Measurements from ENCODE around the gene NPTX1.

NPTX1 gene

DNA sequence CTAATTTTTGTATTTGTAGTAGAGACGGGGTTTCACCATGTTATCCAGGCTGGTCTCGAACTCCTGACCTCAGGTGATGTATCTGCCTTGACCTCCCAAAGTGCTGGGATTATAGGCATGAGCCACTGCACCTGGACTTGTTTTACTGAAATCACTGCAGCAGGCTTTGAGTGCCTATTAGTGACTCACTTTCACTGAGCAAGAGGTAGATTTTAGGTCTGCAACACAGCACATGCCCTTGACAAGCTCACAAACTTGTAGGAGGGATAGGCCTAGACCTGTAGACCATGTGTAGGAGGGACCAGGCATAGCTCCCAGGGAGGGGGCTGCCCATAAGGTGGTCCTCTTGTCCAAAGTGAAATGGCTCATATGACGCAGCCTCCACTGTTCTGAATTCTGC, 41.2 kb upstream of the NPTX1 start:
- DNase-seq (ENCODE audit: low read depth), result no peak
- TF ChIP-seq, protein P1, sequence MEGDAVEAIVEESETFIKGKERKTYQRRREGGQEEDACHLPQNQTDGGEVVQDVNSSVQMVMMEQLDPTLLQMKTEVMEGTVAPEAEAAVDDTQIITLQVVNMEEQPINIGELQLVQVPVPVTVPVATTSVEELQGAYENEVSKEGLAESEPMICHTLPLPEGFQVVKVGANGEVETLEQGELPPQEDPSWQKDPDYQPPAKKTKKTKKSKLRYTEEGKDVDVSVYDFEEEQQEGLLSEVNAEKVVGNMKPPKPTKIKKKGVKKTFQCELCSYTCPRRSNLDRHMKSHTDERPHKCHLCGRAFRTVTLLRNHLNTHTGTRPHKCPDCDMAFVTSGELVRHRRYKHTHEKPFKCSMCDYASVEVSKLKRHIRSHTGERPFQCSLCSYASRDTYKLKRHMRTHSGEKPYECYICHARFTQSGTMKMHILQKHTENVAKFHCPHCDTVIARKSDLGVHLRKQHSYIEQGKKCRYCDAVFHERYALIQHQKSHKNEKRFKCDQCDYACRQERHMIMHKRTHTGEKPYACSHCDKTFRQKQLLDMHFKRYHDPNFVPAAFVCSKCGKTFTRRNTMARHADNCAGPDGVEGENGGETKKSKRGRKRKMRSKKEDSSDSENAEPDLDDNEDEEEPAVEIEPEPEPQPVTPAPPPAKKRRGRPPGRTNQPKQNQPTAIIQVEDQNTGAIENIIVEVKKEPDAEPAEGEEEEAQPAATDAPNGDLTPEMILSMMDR (IDR thresholded peaks at IDR 0.05; ENCODE audit: low read depth, low read length, missing control alignments), result no peak
- H3K4me3 ChIP-seq (ENCODE audit: low read depth, low read length), result no peak overlapping the region

GRCh38 chr17:80516171-80516932, 39.9 kb upstream of the NPTX1 start:
- H3K4me3 ChIP-seq (ENCODE audit: low read depth, low read length), result no peak overlapping the region
- DNase-seq (ENCODE audit: low read depth), result no peak
- TF ChIP-seq, protein P1 (IDR thresholded peaks at IDR 0.05; ENCODE audit: low read depth, low read length, missing control alignments), result no peak

- TF ChIP-seq, protein P1 (IDR thresholded peaks at IDR 0.05; ENCODE audit: low read depth, low read length, missing control alignments), result no peak
- no peak for DNase-seq (ENCODE audit: low read depth)
- H3K4me3 ChIP-seq (ENCODE audit: low read depth, low read length), result no peak overlapping the region
These were observed 37.5 kb upstream of the NPTX1 start for GRCh38 chr17:80513892-80514291.

DNA sequence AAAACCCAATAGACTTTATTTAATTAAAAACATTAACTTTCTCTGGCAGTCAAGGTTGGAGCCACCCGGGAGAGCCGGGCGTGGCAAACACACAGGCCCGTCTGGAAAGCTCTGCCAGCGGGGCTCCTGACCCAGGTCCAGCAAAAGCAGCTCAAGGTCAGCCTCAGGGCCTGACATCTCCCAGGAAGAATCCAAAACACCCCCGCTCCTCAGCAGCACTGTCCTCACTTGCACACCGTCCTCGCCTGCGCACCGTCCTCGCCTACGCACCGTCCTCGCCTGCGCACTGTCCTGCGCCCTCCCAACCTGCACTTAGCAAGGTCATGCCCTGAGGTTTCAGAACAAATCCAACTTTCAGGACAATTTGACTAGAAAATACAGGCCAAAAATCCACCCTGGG, 36.8 kb upstream of the NPTX1 start:
- TF ChIP-seq, protein P1 (IDR thresholded peaks at IDR 0.05; ENCODE audit: low read depth, low read length, missing control alignments), result no peak

DNA sequence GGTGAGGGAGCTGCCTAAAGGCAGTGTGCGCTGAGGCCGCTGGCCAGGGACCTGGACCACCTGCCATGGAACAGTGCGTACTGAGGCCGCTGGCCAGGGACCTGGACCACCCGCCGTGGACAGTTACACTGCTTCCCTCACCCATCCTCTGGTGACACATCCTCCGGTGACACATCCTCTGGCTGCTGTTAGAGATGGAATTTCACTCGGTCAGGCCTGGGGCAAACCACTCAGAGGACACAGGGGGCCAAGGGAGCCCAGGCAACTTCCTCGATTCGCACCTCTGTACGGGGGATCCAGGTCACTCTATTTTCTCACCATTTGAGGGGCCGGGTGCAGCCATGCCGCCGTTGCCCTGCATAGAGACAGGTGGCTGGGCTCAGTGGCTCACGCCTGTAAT, 35.8 kb upstream of the NPTX1 start:
- TF ChIP-seq, protein P1 (IDR thresholded peaks at IDR 0.05; ENCODE audit: low read depth, low read length, missing control alignments), result no peak
- H3K4me3 ChIP-seq (ENCODE audit: low read depth, low read length), result no peak overlapping the region
- no peak for DNase-seq (ENCODE audit: low read depth)

More for the DNA sequence above, 36.8 kb upstream of the NPTX1 start:
- no peak for DNase-seq (ENCODE audit: low read depth)
- no peak overlapping the region for H3K4me3 ChIP-seq (ENCODE audit: low read depth, low read length)

GRCh38 chr17:80511222-80512180, 35.1 kb upstream of the NPTX1 start:
- TF ChIP-seq, protein P1 (IDR thresholded peaks at IDR 0.05; ENCODE audit: low read depth, low read length, missing control alignments), result no peak
- no peak for DNase-seq (ENCODE audit: low read depth)
- H3K4me3 ChIP-seq (ENCODE audit: low read depth, low read length), result no peak overlapping the region

Data from GM12864 (cell line).